Epithelial cell of esophagus (primary cell): ENCODE results near the gene TEX35.

Source experiments
- DNase-seq: peaks from one replicate; pipeline ENCODE4 v3.0.0; 2010; ENCODE audit warnings: low read depth
- H3K4me3 ChIP-seq: 2 replicates; pipeline ENCODE4 v1.5.1; 2011; ENCODE audit warnings: mild to moderate bottlenecking, low read length, control low read depth
- CTCF ChIP-seq: IDR thresholded peaks from 2 replicates; pipeline ENCODE4 v1.5.1; 2011; ENCODE audit warnings: low read depth, mild to moderate bottlenecking, low read length, control low read depth, inconsistent platforms; ENCODE audit not compliant: insufficient read depth; ENCODE audit errors: missing control alignments

TEX35 gene

DNA sequence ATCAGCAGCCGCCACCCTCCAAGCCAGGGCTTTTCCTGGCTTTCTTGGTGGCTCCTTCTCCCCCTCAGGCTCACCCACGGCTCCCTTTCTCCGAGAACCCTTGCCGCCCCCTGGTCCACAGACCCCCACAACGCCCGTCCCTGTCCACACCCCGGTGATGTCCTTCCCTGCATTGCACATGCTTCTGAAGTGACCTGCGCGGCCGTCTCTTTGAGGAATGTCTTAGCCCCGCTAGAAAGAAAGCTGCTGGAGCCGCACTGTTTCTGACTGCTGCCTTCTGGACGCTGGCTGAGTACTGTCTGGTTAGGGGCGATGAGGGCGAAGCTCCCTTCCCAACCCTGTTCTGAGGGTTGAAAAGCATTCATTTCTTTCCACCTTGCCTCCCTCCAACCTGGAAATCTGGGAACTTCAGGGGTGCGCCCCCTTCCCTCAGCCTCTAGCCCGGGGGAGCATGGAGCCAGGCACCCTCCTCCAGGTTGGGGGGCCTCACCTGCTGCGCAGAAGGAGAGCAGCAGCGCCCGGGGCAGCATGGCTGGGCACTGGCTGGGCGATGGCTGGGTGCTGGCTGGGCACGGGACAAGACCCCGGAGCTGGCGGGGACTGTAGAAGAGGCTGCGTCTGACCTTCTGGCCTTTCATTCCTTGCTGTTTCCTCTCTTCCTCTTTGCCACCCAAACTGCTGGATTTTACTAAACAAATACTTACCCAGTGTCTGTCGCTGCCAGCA is 16.3 kb upstream of the TEX35 start, which contains the start of gene CLEC20A:
TSS of gene CLEC20A (minus strand) at position 555 of the 726 bp plus-strand sequence. CDS start at position 530, 25 bp downstream.
- no peak within 1 kb of the TSS for H3K4me3 ChIP-seq
- no peak for TF ChIP-seq CTCF
- DNase-seq, result no peak

GRCh38 chr1:178497903-178498478 is 14.9 kb upstream of the TEX35 start:
- no peak for TF ChIP-seq CTCF
- no peak overlapping the region for H3K4me3 ChIP-seq
- no peak for DNase-seq

DNA sequence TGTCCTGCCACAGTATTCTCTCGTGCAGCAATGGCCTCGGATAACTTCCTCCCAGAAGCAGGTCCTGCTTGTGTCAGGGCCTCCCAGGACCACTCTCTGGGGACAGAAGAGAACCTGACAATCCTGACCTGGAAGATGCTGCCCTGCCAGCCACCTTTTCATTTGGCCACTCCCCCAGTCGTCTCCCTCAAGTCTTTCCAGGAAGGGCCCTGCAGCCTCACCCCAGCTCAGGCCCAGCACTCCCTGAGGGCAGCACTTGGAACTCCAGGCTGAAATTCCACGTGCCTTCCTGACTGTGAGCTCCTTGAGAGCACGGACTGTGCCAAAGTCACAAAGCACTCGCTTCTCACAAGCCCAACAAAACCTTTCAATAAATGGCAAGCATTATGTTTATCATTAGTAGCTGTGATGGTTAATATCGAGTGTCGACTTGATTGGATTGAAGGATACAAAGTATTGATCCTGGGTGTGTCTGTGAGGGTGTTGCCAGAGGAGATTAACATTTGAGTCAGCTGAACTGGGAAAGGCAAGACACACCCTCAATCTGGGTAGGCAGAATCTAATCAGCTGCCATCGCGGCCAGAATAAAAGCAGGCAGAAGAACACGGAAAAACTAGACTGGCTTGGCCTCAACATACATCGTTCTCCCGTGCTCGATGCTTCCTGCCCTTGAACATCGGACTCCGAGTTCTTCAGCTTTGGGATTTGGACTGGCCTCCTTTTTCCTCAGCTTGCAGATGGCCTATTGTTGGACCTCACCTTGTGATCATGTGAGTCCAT is 13.8 kb upstream of the TEX35 start:
- DNase-seq, result no peak
- no peak overlapping the region for H3K4me3 ChIP-seq
- no peak for TF ChIP-seq CTCF

- TF ChIP-seq CTCF, result no peak
- DNase-seq, result no peak
- H3K4me3 ChIP-seq, result no peak overlapping the region
These were observed 12.7 kb upstream of the TEX35 start for GRCh38 chr1:178500091-178500770.

- no peak for TF ChIP-seq CTCF
- no peak overlapping the region for H3K4me3 ChIP-seq
- DNase-seq, result no peak
These were observed 11.9 kb upstream of the TEX35 start for GRCh38 chr1:178500936-178501554.

DNA sequence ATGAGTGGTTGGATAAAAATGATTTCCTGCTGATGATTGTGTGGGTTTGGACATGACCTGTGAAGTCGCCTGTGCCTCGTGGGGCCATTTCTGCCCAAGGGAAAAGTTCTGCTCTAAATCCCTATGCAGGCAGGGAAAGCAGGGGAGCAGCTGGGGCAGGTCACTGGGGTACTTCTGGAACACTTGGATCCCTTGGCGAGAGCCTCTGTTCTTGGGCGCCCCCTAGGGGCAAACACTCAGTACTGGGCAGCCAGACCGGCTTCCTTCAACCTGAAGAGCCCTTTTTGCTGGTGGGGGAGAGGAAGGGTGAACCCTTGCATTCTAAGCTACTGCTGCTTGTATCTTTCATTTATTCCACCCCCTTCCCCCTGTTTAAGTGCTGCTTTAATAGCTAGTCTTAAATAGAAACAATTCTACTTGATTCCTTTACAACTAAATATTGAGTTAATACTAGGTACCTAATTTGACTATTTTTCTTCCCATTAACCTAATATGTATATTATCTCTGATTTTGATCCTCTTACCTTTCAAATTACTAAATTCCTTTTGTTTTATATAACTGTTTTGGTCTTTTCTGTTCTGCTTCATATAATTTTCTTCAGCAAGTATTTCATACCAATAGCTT is 11.1 kb upstream of the TEX35 start:
- H3K4me3 ChIP-seq, result no peak overlapping the region
- DNase-seq, result peak; percentile 76
- peak; percentile 97 for TF ChIP-seq CTCF
